HG03060 (cell line): ENCODE results near the gene TMEM131L.
"Not testable (repeated sequence)": the region's sequence is repeated elsewhere in the genome, so short reads cannot be mapped to it uniquely, and the experiment has no call there.

ENCODE experiments used
- ATAC-seq: cut with Tn5 transposase; IDR thresholded peaks from one replicate; pipeline ENCODE4 v1.9.1; 2021; ENCODE audit warnings: low read depth, moderate number of reproducible peaks; ENCODE audit not compliant: unreplicated experiment

The TMEM131L gene

DNA sequence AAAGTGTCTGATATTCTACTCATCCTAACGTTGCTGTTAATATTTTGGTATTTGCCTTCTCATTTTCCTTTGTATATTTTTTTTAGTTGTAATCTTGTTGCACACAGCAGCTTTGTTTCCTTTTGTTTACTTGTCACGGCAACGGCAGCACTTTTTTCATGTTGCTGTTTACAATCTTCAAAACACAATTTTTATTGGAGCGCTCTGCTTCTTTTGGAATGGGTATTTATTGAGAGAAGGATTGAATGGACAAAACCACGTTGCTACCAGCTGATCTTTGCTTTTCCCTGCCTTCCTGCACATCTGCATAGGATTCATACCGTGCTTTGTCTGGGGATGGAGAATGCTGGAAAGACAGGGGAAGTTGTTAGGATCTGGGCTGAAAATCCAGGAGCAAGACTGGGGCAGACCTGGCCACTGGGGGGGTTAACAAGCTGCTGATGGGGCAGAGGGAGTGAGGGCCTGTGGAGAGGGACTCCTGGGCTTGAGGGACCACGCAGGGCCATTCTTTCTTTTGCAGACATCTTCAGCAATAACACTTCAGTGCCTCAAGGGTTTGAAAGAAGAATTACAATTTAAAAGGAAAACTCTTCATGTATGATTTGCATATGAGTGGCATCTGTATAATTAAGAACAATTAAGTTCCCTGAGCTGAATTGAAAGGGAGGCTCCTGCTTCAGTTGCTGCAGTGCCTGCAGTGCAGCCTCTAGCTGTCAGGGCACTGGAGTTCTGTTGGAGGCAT lies 69.8 kb downstream of the TMEM131L start:
- ATAC-seq = no peak

DNA sequence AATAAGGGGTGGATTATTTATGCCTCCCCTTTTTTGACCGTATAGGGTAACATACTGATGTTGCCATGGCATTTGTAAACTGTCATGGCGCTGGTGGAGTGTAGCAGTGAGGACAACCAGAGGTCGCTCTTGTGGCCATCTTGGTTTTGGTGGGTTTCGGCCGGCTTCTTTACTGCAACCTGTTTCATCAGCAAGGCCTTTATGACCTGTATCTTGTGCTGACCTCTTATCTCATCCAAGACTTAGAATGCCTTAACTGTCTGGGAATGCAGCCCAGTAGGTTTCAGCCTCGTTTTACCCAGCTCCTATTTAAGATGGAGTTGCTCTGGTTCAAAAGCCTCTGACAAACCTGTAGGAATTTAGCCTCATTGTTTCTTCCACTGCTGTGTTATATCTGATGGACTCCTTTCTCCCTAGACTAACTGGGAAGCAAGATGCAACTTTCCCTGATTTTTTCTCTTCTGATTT lies 71.4 kb downstream of the TMEM131L start:
- no peak for ATAC-seq

DNA sequence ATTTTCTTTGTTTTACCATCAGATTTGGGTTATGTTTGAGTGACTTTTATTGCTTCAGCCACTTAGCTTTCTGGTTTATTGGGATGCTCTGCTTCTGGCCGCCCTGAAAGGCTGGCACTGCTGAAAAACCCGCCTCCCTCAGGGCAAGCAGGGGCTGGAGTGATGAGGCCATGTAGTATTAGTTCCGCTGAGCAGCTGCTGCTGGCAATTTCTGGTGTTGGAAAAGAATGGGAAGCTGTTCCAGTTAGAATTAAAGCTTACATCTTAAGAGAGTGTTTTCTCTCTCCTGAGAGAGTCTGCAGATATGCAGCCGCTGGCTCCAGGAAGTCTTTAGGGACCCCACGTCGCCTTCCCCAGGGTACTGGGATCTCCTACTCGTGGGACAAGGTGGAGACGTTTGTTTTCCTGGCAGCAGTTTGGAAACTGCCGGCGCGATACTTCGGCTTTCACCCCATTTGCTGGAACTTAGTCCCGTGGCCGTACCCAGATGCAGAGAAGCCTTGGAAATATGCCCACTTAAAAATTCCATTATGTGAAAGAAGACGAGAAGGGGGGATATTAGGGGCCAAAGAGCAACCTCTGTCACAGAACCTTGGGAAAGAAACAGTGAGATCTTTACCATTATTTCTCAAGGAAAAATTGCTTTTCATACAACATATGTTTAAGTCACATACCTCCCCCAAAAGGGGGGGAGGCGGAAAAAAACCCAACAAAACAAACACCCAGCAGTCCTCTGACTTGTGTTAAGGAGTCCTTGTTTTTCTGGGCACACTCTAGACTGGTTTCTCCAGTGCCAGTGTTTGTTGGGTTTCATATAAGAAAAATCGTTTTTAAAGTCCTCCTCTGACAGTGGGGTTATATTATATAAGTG lies 72.6 kb downstream of the TMEM131L start:
- ATAC-seq = no peak

DNA sequence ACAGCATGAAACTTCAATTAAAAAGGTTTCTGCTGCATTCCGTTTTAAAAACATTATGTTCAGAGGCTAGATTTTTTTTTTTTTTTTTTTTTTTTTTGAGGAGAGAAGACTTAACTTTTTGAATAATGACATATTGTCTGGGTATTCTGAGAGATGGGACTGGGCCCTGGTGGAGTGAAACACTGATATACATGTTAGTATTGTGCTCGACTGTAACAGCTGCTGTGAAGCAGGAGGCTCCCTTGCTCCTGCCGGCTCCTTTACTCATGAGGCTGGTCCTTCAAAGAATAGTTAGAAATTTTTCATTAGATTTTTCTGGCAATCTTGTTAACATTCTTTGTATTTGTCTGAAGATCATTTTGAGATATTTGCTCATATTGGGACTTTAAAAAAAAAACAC lies 73.3 kb downstream of the TMEM131L start:
- no peak for ATAC-seq

DNA sequence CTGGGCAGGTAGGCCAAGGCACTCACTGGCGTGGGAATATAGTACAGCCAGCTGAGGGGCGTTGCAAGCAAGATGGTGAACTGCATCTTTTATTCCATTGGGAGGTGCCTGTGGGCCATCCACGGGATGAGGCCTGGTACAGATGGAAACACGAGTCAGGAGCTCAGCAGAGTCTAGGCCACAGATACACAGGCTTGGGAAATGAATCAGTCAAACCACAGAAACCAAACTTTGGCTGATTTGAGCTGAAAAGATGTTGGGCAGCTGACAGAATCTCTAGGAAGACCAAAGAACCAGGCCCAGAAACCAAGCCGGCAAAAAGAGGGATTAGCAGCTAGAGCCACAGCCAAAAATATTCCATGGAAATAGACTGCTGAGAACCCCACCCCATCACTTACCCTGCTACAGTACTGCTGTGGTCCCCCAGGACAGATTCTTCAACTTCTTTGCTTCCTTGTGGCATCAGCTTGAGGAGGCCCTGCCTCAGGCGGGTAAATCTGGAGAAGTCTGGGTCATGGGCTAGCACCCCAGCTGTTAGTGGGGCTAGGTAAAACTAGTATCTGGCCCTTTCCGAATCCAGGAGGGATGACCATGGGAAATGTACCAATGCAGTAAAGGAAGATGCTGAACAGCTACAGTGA lies 75.4 kb downstream of the TMEM131L start:
- no peak for ATAC-seq

DNA sequence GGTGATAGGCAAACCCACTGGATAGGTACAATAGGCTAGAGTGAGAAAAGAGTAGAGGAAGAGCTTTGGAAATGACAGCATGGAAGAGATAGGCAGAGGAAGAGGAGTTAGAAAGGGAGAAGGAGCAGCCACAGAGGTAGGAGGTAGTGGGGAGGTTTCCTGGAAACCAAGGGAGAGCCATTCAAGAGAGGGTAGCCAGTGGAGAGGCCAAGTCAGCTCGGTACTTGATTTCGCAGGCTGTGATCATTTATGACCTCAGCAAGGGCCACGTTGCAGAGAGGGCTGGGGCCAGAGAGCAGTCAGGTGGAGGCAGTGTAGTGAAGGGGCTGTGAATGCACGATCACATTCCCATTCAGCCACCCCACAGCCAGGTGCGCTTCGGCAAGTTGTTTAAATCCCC lies 76.0 kb downstream of the TMEM131L start:
- no peak for ATAC-seq

DNA sequence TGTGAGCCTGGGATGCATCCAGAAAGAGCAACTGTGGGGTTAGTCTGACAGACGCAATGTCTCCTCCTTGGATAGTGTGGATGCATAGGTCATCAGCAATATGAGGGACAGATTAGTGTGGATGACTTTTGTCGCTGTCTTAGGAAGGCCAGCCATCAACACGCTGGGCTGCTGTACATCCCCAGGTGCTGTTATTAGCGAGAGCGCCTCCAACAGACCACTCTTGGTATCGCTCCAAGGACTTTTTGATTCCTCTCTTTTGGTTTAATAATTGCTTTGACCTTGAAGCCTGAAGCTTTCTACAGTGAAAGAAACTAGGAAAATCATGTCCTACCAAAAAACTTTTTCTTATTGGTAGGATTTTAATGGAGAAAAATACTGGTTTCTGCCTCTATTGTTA lies 76.7 kb downstream of the TMEM131L start:
- no peak for ATAC-seq

DNA sequence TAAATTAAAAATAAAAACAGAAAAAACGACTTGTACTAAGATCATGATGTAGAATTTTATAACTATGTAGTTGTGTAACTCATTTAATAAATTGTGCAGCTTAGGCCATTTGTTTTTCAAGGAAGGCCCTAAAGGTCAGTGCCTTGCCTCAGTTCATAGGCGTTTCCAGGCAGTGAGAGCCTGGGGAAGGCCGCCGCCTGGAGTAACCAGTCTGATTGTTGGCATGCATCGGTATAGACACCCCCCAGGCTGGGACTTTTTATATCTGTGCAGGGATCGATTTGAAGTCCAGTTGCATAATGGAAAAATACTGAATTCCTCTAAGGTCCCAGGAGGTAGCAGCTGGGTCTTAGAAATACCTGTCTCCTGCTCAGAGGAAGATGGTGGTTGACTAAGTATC lies 77.2 kb downstream of the TMEM131L start:
- no peak for ATAC-seq

DNA sequence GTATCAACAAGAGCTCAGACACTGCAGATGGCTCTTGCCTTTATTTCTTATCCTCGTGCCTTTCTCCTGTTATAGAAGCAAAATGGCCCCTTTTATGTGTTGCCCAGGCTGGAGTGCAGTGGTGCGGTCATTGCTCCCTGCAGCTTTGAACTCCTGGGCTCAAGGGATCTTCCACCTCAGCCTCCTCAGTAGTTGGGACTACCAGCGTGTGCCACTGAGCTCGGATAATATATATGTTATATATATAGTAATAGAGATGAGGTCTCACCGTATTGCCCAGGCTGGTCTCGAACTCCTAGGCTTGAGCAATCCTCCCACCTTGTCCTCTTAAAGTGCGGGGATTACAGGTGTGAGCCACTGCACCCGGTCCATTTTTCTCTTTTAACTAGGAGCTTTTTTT lies 79.7 kb downstream of the TMEM131L start:
- ATAC-seq = no peak

DNA sequence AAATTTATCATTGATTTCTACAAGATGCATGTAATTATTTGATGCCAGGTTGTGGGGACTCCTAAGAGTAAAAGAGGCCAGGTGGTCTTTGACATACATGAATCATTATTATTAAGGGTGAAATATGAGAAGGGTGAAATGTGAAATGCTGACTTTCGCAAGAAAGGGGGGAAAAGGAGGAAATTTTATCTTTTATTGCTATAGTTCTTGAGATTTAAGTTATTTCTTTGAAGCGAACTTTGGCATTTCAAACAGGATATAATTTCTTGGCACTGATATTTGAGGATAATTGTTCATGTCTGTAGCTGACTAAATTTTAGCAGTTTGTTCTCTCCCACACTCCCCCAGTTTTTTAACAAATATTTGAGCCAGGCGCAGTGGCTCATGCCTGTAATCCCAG lies 80.1 kb downstream of the TMEM131L start:
- no peak for ATAC-seq

DNA sequence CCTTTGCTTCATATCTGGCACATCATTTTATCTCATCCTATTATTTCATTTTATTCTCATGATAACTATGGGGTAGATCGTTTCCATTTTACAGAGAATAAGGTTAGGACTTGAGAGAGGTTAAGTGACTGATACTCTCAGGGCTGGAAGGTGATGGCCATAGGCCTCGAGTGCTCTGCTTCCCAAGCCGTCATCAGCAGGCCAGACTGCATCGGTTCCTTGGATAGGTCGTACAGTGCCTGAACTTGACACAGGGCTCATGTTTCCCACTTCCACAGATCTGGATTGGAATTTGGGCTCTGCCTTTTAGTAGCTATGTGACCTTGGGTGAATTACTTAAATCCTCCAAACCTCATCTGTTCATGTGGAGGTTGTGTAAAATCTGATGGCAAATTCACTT lies 81.4 kb downstream of the TMEM131L start:
- ATAC-seq = no peak

DNA sequence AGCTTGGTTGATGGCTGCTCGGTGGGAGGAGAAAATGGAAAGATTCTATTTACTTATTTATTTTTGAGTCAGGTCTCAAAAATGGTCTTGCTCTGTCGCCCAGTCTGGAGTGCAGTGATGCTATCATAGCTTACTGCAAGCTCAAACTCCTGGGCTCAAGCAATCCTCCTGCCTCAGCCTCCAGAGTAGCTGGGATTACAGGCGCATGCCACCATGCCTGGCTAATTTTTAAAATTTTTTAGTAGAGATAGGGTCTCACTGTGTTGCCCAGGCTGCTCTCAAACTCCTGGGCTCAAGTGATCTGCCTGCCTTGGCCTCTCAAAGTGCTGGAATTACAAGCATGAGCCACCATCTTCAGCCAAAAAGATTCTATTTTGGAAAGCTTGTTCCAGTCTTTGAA lies 82.7 kb downstream of the TMEM131L start:
- ATAC-seq = not testable (repeated sequence)

DNA sequence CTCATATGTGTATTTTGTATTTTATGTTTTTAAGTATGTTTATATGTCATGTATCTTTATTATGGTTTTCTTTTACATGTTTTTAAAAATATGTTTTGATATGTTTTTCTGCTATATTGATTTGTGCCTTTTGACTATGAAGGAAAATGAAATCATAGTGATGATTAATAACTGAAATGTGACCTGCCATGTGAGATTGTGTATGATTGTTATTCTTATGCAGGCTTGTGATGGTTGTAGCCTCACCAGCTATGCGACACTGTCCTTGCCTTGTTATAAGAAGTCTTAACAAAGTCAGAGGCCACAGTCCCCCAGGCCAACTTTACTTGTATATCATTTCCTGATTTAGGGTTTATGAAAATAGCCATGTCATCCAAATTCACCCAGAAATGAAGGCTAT lies 83.2 kb downstream of the TMEM131L start:
- ATAC-seq = no peak

DNA sequence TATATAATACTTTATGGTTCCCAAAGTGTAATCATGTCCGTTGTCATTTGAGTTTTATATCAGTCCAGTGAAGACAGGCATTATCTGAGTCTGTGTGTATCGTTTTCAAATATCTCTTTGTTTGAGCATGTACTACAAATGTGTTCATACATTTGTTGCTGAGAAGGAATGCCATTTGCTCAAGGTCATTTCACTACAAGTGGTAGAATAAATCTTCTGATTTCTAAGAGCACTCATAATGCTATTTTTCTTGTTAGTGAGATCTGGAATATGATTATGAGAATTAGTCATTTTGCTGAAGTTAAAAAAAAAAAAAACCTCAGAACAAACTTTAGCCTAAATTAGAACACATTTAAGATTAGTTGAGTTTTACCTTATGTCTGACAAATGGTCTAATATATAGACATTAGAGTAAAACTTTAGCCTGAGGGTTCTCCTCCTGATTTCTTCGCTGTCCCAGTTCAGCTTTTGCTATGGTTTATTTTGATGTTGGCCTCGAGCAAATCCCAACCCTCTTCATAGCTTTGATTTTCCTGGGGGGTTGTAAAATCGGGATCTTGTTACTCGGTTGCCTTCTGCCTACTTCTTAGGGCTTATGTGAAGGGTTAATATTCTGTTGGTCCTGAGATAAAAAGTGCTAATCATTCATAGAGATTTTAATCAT lies 87.1 kb downstream of the TMEM131L start:
- ATAC-seq = no peak

DNA sequence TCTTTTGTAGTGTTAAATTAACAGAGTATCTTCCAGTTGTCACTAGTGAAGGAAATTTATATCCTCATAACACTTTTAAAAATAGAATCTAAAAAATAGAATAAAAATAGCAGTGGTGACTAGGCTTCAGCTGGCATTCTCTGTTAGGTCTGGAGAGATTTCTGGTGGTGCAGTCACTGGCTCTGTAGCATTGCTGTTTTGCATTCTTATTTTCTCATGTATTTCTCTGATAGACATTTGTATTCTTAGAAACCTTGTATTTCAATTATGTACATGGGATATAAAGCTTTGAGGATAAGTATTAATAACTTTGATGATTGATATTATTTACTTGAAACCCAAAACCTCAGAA lies 87.6 kb downstream of the TMEM131L start:
- ATAC-seq = no peak

DNA sequence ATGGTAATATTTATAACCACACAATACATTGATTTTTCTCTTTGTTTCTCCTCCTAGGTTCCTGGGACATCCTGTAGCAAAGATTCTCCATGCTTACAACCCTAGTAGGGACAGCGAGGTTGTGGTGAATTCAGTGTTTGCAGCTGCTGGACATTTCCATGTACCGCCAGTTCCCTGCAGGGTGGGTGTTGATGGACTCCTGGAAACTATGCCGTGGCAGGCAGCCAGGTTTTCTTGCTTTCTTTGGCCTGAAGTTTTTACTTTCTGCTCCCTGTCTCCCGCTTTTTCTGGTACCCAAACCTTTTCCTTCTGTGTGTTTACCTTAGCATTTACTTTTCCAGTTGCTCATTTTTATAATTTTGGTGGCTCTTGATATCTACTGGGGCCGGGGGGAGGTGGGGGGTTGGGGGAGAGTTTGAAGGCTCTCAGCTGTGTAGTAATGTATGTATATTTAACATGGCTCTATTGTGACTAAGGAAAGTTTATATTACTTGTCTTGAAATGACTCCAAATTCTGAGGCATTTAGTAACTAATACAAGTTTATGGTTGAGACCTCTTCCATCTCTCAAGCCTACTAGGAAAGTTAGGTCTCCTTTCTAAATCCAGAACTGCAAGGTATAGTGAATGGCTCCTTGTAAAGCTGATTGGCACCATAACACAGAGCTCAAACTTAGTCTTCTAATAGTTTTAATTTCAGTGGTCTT lies 89.7 kb downstream of the TMEM131L start:
- ATAC-seq = no peak

DNA sequence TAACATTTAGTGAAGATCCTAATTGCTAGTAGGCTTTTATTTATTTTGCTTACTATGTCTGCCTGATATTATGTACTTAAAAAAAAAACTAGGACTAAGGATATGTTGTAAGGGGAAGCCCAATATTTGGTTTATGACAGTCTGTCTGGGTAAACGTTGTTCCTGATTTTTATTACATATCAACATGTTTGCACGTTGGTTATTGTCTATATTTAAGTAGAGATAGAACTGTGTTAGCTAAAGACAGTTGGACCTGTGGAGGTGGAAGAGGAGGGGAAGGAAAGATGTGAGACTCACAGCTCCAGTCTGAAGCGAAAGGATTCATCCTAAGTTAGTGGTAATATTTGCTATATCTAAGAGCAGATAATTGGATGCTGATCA lies 90.3 kb downstream of the TMEM131L start:
- ATAC-seq = no peak

DNA sequence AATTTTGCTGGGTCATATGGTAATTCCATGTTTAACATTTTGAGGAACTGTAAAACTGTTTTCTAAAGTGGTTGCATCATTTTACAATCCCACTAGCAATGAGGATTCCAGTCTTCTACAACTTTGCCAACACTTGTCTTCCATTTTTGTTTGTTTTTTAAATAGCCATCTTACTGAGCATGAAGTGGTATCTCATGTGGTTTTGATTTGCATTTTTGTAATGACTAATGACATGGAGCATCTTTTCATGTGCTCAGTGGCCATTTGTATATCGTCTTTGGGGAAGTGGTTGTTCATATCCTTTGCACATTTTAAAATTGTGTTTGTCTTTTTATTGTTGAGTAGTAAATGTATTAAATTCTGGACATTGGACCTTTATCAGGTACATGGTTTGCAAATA lies 94.7 kb downstream of the TMEM131L start:
- no peak for ATAC-seq

DNA sequence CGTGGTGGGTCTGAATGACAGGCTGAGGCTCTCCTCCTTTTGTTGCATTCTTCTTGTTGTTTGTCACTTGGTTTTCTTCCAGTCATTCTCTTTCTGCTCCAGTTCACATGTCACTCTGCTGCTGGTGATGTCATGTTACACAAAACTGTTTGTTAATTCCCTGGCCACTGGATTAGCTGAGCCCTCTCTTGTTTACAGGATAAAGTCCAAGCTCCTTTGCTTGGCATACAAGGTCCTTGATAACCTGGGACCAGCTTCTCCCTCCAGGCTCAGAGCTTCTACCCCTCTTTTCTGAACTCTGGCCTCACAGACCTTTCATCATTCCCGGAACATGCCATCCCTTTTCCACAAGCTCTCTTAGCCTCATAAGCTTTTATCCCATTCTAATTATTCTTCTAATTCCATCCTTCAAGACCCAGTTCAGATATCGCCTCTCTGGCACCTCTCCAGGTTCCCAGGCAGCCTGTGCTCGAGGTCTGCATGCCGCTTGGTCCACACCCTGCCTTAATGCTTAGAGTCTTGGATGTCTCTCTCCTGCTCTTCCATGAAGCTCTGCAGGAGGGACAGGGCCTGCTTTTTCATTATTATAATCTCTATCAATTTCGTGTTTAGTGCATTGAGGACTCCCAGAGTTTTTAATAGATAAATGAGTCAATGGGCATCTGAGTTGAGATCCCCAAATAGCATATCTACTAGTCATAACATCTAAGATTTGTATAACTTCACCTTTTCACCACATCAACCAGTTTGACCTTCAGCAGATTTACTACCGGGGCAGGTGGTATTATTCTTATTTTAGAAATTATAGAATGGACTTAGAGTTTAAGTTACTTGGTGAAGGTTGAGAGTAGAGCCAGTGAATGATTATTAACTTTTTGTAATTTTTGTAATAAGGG lies 98.7 kb downstream of the TMEM131L start:
- no peak for ATAC-seq
